GM19193 (cell line): ENCODE results near the gene CAMKMT.

ENCODE experiments used
- POLR2A ChIP-seq: IDR thresholded peaks from 4 replicates; pipeline ENCODE4 v1.6.1; 2011; ENCODE audit not compliant: insufficient read depth, insufficient read length; ENCODE audit errors: extremely low read depth

Gene CAMKMT

DNA sequence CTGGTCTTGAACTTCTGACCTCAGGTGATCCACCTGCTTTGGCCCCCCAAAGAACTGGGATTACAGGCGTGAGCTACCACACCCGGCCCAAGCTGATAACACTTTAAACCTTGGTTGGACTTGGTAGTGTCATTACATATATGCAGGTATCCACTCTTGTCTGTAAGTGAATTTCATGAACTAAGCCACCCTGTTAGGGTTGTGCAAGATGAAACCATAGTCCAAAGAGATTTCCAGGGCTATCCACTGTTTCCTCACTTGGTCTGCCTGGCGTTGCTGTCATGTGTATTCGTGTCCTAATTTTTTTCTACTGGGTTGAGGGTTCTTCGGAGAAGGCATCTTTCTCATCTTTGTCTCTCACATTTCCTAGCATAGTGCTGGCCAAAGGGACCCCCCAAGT is 203.0 kb downstream of the CAMKMT start:
- no peak for TF ChIP-seq POLR2A

DNA sequence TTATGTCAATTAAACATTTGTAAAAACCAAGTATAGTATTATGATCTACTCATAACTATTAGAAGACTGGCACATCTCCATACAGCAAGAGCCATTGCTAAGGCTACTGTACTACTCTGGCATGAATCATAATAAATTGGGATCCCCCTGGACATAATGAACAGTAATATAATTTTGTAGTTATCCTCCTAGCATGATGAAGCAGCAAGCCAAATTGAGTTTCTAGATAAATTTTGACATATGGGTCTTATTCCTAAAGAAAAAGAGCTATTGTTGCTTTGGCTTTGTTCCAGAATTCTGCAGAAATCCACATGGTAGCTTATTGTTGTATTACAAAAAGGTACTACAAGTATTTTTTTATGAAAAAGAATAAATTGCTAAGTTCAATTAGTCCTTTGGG is 204.3 kb downstream of the CAMKMT start:
- TF ChIP-seq POLR2A: no peak

DNA sequence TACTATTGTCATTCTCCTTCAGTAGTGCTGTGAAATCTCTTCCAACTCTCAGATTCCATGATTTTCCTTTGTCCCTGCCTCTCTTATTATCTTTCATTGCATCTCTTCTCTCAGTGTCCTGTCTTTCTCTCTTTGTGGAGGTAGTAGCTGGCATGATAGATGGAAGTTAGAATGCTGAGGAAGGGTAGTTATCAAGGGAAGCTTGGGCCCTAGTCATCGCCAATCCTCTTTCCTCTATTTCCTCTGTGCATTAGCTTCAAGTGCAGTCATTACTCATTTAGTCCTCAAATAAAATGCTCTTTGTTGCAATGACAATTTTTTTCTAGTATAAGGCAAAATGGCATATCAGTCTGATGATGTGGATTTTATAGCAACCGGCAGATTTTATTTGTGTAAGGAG is 207.7 kb downstream of the CAMKMT start:
- TF ChIP-seq POLR2A: no peak

DNA sequence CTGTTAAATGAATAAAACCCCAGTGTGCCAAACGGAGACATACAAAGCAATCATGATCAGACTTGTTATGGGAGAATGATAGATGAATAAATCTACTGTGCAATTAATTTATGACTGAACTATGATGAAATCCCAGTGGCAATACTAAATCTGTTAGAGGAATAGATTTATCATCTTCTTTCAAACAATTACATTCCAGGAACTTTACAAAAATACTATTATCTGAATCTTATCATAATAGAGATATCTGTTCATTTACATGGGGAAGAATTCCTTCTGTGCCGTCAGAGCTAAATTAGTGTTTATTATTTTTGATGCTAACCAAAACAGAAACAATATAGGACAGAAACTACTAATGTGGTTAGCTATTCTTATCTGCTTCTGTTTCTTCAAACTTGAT is 208.5 kb downstream of the CAMKMT start:
- no peak for TF ChIP-seq POLR2A

DNA sequence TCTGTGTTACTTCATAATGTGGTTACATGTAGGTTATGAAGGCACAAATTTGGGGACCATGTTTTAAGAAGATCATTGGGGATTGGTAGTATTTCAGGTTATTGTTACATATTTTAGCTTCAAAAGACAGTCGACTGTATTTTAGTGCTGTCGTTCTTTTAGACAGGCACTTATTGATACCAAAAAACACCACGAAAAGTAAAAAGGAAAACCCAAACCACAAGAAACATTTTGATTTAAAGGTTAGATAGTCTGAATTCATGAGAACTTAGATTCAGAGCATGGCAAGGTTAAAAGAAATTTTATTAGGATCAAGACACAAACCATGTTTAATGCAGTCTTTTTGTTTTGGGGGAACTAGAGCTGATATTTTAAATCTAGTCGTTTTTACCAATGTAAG is 209.0 kb downstream of the CAMKMT start:
- no peak for TF ChIP-seq POLR2A

DNA sequence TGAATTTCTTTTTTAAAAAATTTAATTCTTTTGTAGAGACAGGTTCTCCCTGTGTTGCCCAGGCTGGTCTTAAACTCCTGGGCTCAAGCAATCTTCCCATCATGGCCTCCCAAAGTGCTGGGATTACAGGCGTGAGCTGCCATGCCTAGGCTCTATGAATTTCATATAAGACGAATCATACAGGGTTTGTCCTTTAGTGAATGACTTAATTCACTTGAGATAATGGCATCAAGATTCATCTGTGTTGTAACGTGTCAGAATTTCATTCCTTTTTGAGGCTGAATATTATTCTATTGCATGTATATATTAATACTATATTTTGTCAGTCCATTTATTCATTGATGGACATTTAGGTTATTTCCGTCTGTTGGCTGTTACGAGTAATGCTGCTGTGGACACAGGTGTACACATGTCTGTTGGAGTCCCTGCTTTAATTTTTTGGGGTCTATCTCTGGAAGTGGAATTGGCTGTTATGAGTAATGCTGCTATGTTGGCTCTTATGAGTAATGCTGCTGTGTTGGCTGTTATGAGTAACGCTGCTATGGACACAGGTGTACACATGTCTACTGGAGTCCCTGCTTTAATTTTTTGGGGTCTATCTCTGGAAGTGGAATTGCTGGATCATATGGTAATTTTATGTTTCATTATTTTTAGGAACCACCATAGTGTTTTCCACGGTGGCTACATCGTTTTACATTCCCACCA is 210.6 kb downstream of the CAMKMT start:
- TF ChIP-seq POLR2A: no peak

DNA sequence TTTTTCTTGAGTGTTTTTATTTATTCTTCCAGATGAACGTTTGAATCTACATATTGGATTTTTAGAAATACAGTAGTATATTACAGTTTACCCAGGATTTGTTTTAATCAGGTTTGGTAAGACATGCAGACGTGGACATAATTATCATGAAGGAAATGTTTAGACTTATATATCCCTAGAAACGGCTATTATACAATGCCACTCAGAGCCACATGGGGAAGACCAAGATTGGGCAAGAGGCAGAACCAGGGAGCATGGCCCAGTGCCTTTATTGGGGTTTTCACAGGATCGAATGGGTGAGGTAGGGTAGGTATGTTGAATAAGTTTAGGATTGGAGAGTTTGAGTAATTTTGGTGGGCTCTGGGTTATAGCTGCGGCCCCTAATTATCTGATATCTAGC is 212.2 kb downstream of the CAMKMT start:
- no peak for TF ChIP-seq POLR2A

DNA sequence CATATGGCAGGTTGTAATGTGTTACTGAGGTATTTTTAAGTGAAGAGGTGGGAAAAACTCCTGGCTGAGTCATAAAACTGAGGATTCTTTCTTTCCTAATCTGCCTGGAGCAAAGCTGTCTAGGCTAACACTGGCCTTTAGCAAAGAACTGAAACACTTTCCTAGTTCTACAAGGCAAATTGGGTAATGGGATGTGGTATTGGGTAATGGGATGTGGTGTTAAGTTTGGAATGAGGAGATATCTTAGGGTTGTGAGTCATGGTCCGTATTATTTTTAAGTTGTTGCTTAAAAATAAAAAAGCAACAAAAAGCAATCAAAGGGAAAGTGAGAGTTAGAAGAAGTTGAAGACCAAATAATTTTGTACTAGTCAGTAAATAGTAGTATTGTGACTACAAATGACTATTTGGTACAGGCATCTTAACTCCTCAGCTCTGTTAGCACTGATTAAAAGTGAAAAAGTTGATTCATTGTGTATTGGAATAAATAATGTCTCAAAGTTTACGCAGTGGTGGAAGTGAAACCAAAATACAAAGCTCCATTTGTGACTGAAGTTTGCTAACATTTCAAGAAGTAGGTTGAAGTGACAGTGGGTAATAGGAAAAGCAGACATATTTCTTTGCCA is 216.8 kb downstream of the CAMKMT start:
- no peak for TF ChIP-seq POLR2A

DNA sequence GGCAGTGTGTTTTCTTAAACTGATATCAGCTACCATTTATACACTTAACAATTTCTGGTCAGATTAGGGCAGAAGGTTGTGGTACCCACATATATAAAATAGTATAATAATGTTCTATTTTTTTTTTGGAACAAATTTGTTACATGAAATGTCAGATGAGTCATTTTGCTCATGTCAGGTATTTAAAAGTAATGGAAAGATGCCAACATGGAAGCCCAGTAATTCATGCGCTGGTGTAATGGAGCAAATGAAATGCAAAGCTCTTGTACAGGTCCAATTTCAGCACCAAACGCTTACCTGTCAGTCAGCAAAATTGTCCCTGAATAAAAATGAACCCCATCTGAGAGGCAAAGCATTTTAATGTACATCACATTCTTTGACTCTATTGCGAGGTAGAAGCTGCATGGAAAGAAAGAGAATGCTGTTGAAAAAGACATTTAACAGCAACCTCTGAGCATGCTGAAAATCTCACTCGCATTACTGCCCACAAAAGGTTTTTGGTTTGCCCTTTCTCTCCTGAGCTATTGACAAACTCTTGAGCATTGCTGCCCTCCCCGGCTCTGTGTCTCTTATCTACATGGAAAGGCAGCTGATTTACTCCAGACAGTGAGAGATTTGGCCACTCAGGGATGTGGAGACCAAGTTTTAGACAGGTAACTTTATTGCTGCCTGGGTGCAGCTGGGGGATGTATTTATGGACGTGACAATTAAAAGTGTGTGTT is 217.5 kb downstream of the CAMKMT start:
- TF ChIP-seq POLR2A: no peak

DNA sequence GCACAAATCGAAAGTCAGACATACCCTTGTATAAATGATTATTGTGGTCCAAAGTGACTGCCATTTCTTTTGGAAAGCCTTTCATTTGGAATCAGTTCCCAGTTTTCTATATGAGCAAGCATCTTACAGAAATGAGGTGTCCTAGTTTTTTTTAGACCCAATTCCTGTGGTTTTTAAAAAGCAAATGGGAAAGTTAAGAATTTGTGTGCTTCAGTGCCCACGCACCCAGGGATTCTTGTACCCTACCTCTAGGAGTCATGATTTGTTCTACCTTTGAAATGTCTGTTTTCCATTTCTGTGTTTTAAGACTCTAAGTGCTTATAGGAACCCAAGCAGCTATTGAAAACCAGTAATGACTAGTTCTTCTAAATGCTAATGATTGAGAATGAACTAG is 218.1 kb downstream of the CAMKMT start:
- no peak for TF ChIP-seq POLR2A

DNA sequence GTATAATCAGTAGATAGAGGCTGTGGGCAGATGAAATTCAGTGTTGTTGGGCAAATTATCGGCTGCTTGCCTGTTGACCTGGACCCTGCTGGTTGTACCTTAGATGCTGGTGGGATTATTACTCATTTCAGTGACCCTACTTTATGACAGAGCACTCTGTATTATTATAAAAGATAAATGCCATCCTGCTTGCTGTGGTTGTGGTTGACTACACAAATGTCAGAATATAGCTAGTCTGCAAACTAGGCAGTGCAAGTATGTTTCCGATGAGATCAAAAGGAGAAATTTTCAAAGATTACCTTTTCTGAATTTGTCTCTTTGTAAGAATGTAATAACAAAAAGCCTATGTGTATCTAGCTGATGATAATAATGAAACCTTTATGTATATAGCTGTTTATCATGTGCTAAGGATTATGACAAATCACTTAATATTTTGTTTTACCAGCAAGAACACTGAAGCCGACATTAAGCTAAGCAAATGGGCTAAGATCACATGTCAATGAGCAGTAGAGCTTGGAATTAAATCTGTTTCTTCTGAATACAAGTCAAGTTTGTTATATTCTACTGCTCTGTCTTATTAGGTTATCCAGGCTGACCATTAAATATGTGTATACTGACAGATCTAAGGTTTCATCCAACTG is 219.2 kb downstream of the CAMKMT start:
- TF ChIP-seq POLR2A: no peak

DNA sequence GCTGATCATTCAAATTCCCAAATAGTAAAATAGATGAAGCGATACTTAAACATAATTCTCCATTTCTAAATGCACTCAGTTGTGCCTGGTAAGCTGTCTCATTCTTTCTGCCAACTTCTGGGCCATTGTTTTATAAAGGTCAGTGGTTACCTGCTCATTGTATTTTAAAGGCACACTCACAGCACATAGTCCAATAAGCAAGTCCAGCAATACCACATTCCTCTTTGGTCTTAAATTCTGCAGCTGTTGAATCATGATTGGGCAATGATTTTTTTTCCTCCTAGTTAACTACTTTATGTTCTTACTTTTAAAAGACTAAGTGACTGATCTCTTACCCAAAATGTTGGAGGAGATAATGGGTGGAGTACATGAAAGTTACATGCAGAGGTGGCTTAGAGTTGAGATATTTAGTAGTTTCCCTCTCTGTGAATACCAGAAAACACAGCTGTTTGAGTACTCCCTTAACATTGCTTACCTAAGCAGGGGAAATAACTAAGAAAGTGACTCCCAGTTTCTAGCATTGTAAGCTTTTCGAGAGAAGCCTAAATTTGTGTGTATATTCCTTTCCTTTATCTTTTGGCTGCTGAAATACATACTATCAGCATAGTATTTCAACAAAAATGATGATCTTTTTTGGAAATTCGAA is 220.7 kb downstream of the CAMKMT start:
- TF ChIP-seq POLR2A: no peak

DNA sequence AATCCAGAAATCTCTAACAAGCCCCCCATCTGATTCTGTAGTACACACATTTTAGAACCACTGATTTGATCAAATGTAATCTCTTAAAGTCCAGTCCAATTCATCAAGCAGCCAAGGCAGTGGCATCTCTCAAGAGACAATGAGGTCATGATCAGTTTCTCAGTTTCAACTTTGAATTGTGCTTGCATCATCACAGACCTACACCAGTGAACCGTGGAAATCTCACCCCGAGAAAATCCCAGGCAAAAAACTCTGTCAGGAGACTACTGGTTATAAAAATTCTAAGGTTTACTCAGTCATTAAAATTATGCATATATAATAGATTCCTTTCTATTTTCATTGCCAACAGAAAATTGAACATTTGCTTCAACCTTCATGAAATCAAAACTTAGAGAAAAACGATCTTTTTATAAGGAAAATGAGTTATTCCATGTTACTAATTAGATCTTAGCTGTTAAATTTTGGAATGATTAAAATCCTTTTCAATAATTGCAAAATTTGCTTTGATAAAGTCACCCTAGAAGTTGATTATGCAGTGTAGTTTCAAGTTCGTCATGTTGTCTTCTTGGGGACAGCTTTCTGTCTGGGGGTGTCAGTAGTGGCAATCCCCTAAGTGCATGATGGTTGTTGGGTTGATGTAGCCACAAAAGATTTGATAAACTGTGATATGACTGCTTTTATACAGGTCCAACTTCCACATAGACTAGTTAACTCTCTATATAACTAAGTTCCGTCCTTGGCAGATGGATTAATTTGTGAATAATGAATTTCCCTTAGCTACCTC is 235.0 kb downstream of the CAMKMT start:
- TF ChIP-seq POLR2A: no peak
